Measurements from ENCODE around the gene CLUH. TPM values are rescaled to one million over a fixed set of nuclear protein-coding genes. Genes with fewer than 3 reads are reported as not detected.

Gene CLUH
- polyA plus RNA-seq, 1 donor (not counting 4 experiments of a cell fraction or from before 2014, with no cell fraction given): 24.0 TPM

DNA sequence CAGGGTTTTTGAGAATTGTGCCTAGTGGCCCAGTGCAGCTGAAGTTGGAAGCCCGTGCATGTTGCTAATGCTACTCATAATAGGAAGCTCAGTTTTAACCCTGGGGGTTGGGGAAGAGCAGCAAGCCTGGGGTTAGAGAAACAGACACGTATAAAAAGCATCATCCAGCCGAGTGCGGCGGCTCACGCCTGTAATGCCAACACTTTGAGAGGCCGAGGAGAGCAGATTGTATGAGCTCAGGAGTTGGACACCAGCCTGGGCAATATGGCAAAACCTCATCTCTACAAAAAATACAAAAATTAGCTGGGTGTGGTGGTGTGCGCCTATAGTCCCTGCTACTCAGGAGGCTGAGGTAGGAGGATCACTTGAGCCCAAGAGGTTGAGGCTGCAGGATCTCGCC is 2.3 kb upstream of the CLUH start:
- Histone ChIP-seq H3K79me2 (ENCODE audit: control insufficient read depth, insufficient read depth, low read length) (peaks cover 33% of the 10 kb centered on the region), H3K27me3 (ENCODE audit: control insufficient read depth, extremely low read depth, insufficient read depth, low read length) (no peaks in the 10 kb centered on the region), H3K9me3 (ENCODE audit: control insufficient read depth, low read depth, low read length) (no peaks in the 10 kb centered on the region), H3K9ac (ENCODE audit: control insufficient read depth, extremely low read depth, insufficient read depth, low read length) (no peak overlapping the region), H3K9me1 (ENCODE audit: control insufficient read depth, extremely low read depth, insufficient read depth, low read length) (no peaks in the 10 kb centered on the region), H3K36me3 (ENCODE audit: control insufficient read depth in 2 of 2, extremely low read depth in 1 of 2, insufficient read depth in 2 of 2, low read length in 2 of 2) (no peaks in the 10 kb centered on the region), H2AFZ (ENCODE audit: control insufficient read depth, low read length) (no peak overlapping the region), H3K4me1 (ENCODE audit: control insufficient read depth, extremely low read depth, insufficient read depth, low read length) (peaks cover 26% of the 10 kb centered on the region), H3K27ac (ENCODE audit: control insufficient read depth, insufficient read depth, low read length) (no peak overlapping the region), H4K20me1 (ENCODE audit: control insufficient read depth, extremely low read depth, insufficient read depth, low read length) (peaks cover 6% of the 10 kb centered on the region), H3K4me3 (ENCODE audit: control insufficient read depth in 2 of 3, extremely low read depth in 1 of 3, insufficient read depth in 2 of 3, low read depth in 1 of 3, low read length in 3 of 3) (no peak overlapping the region), H3K4me2 (ENCODE audit: control insufficient read depth, extremely low read depth, insufficient read depth, low read depth, low read length) (no peak overlapping the region)
- TF ChIP-seq EZH2 (IDR thresholded peaks at IDR 0.05; ENCODE audit: low read length): no peak
- TF ChIP-seq, protein P1, sequence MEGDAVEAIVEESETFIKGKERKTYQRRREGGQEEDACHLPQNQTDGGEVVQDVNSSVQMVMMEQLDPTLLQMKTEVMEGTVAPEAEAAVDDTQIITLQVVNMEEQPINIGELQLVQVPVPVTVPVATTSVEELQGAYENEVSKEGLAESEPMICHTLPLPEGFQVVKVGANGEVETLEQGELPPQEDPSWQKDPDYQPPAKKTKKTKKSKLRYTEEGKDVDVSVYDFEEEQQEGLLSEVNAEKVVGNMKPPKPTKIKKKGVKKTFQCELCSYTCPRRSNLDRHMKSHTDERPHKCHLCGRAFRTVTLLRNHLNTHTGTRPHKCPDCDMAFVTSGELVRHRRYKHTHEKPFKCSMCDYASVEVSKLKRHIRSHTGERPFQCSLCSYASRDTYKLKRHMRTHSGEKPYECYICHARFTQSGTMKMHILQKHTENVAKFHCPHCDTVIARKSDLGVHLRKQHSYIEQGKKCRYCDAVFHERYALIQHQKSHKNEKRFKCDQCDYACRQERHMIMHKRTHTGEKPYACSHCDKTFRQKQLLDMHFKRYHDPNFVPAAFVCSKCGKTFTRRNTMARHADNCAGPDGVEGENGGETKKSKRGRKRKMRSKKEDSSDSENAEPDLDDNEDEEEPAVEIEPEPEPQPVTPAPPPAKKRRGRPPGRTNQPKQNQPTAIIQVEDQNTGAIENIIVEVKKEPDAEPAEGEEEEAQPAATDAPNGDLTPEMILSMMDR (optimal IDR thresholded peaks at IDR 0.05 in 1 of 3, IDR thresholded peaks at IDR 0.05 in 1 of 3, conservative IDR thresholded peaks at IDR 0.05 in 1 of 3; ENCODE audit: extremely low read depth in 1 of 3, insufficient read depth in 2 of 3, low read length in 3 of 3): no peak
- FAIRE-seq: no peak
- dilution Hi-C loops (cut with MboI; ENCODE audit: extremely low pct_ligation_motif_present, low sequenced_read_pairs): no loop called here
- DNase-seq (ENCODE audit: low read depth, low spot score): no peak

DNA sequence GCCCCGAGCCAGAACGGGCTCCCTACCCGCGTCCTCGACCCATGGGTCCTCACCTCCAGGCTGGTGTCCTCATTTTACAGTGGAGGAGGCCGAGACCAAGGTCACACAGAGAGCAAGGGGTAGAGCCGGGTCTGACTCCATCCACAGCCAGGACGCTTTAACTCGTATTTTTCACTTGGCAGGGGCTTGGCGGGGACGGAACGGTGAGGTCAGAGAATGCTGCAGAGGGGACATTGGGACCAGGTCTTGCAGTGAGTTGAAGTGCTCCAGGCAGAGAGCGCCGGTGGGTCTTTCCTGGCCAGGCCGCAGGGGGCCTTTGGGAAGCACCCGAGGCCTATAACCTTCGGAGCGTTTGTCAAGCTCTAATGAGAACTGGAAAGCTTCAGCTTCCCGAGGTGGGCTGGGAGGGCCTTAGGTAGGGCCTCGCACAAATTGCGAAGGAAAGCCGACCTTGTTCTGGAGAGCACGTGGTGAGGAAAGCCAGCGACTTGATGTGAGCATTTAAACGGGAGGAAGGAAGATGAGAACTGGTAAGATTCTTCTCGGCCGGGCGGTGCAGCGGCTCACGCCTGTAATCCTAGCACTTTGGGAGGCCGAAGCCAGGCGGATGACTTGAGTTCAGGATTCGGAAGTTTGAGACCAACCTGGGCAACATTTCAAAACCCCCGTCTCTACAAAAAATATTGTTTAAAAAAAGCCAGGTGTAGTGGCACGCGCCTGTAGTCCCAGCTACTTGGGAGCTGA is 908 bp upstream of the CLUH start:
- no peak for DNase-seq (ENCODE audit: low read depth, low spot score)
- Histone ChIP-seq H4K20me1 (ENCODE audit: control insufficient read depth, extremely low read depth, insufficient read depth, low read length) (peaks cover 18% of the 10 kb centered on the region), H3K27me3 (ENCODE audit: control insufficient read depth, extremely low read depth, insufficient read depth, low read length) (no peaks in the 10 kb centered on the region), H3K9me3 (ENCODE audit: control insufficient read depth, low read depth, low read length) (no peaks in the 10 kb centered on the region), H3K27ac (ENCODE audit: control insufficient read depth, insufficient read depth, low read length) (peak overlapping the region; percentile 72), H3K9me1 (ENCODE audit: control insufficient read depth, extremely low read depth, insufficient read depth, low read length) (no peaks in the 10 kb centered on the region), H3K9ac (ENCODE audit: control insufficient read depth, extremely low read depth, insufficient read depth, low read length) (peak overlapping the region; percentile 78), H3K4me1 (ENCODE audit: control insufficient read depth, extremely low read depth, insufficient read depth, low read length) (peaks cover 40% of the 10 kb centered on the region), H3K4me3 (ENCODE audit: control insufficient read depth in 2 of 3, extremely low read depth in 1 of 3, insufficient read depth in 2 of 3, low read depth in 1 of 3, low read length in 3 of 3) (peak overlapping the region; percentile 52 to 79 (median 59)), H3K4me2 (ENCODE audit: control insufficient read depth, extremely low read depth, insufficient read depth, low read depth, low read length) (peak overlapping the region; percentile 93), H3K36me3 (ENCODE audit: control insufficient read depth in 2 of 2, extremely low read depth in 1 of 2, insufficient read depth in 2 of 2, low read length in 2 of 2) (no peaks in the 10 kb centered on the region), H2AFZ (ENCODE audit: control insufficient read depth, low read length) (peak overlapping the region; percentile 97), H3K79me2 (ENCODE audit: control insufficient read depth, insufficient read depth, low read length) (peaks cover 47% of the 10 kb centered on the region)
- TF ChIP-seq, protein P1 (optimal IDR thresholded peaks at IDR 0.05 in 1 of 3, IDR thresholded peaks at IDR 0.05 in 1 of 3, conservative IDR thresholded peaks at IDR 0.05 in 1 of 3; ENCODE audit: extremely low read depth in 1 of 3, insufficient read depth in 2 of 3, low read length in 3 of 3): no peak
- TF ChIP-seq EZH2 (IDR thresholded peaks at IDR 0.05; ENCODE audit: low read length): no peak
- dilution Hi-C loops (cut with MboI; ENCODE audit: extremely low pct_ligation_motif_present, low sequenced_read_pairs): no loop called here
- no peak for FAIRE-seq

Measured in keratinocyte (primary cell).